Calu3 (cell line): Measurements from ENCODE around the gene PAXX. TPM values are rescaled to one million over a fixed set of nuclear protein-coding genes. Genes with fewer than 3 reads are reported as not detected.

ENCODE experiments used
- BruUV-seq: library from RNA; stranded (reverse); fragments of 400-500 nt; replicated peaks from 2 replicates; lab custom pipeline; 2021; lab: Mats Ljungman, UMichigan
- CTCF ChIA-PET: fragments of 300-600 bp; sonication (Branson Sonifier 250); formaldehyde crosslinking; loops from one replicate; lab custom pipeline; 2022; ENCODE audit warnings: antibody characterized with exemption; lab: Charles Lee
- DNase-seq: peaks from one replicate; pipeline ENCODE4 v3.0.0; 2022
- H3K27ac Mint-ChIP-seq: one replicate; pipeline ENCODE4 v1.8.0; 2022; ENCODE audit warnings: mixed read lengths; ENCODE audit not compliant: unreplicated experiment
- H3K27me3 Mint-ChIP-seq: one replicate; pipeline ENCODE4 v1.8.0; 2022; ENCODE audit warnings: mixed read lengths; ENCODE audit not compliant: unreplicated experiment
- H3K36me3 Mint-ChIP-seq: one replicate; pipeline ENCODE4 v1.8.0; 2022; ENCODE audit warnings: mild to moderate bottlenecking, moderate library complexity, mixed read lengths; ENCODE audit not compliant: insufficient read depth, unreplicated experiment
- H3K4me1 Mint-ChIP-seq: one replicate; pipeline ENCODE4 v1.8.0; 2022; ENCODE audit warnings: mild to moderate bottlenecking, low read depth, mixed read lengths; ENCODE audit not compliant: unreplicated experiment
- H3K4me3 Mint-ChIP-seq: one replicate; pipeline ENCODE4 v1.8.0; 2022; ENCODE audit warnings: mild to moderate bottlenecking, low read depth, moderate library complexity, mixed read lengths; ENCODE audit not compliant: unreplicated experiment
- H3K9me3 Mint-ChIP-seq: one replicate; pipeline ENCODE4 v1.8.0; 2022; ENCODE audit warnings: low read depth, mixed read lengths; ENCODE audit not compliant: unreplicated experiment
- intact Hi-C: fragments of 100-400 bp; cut with micrococcal nuclease; formaldehyde crosslinking; loops from one replicate; pipeline ENCODE4 v1.10.0; 2022; ENCODE audit not compliant: unreplicated experiment
- total RNA-seq: library from RNA; stranded (reverse); gene quantifications from 2 replicates; pipeline ENCODE4 v1.2.3, GENCODE V29; 2022
- TF ChIP-seq, protein P1 (sequence below): fragments of 200-600 bp; IDR thresholded peaks from one replicate; pipeline ENCODE4 v1.8.0; 2022; ENCODE audit warnings: antibody characterized with exemption; ENCODE audit not compliant: unreplicated experiment

The PAXX gene
- total RNA-seq, 1 experiment from 2014 or later = 43.7 TPM

DNA sequence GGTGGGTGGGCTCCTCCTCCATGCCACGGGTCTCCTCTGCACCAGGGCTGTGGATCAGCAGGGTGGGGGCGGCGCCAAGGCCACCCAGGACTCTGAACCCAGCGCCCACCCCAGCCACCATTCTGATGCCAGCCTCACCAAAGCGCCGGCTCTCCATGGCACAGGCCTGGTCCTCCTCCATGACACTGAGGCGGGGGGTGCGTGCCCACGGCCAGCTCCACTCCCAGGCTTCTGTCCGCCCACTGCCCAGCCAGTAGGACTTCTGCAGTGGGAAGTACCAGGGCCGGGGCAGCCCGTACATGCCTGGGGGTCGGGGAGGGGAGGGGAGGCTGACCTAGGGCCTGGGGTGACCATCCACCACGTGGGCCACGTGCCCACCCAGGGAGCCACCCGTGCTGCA is 24.2 kb downstream of the PAXX start:
- no peak overlapping the region for H3K27ac Mint-ChIP-seq
- TF ChIP-seq, protein P1, sequence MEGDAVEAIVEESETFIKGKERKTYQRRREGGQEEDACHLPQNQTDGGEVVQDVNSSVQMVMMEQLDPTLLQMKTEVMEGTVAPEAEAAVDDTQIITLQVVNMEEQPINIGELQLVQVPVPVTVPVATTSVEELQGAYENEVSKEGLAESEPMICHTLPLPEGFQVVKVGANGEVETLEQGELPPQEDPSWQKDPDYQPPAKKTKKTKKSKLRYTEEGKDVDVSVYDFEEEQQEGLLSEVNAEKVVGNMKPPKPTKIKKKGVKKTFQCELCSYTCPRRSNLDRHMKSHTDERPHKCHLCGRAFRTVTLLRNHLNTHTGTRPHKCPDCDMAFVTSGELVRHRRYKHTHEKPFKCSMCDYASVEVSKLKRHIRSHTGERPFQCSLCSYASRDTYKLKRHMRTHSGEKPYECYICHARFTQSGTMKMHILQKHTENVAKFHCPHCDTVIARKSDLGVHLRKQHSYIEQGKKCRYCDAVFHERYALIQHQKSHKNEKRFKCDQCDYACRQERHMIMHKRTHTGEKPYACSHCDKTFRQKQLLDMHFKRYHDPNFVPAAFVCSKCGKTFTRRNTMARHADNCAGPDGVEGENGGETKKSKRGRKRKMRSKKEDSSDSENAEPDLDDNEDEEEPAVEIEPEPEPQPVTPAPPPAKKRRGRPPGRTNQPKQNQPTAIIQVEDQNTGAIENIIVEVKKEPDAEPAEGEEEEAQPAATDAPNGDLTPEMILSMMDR = no peak
- no TSS peak for BruUV-seq
- DNase-seq = no peak
- no peaks in the 10 kb centered on the region for H3K27me3 Mint-ChIP-seq
- CTCF ChIA-PET = no interaction called here
- no peak overlapping the region for H3K4me3 Mint-ChIP-seq
- no peaks in the 10 kb centered on the region for H3K4me1 Mint-ChIP-seq
- intact Hi-C loops = no loop called here
- peaks cover 14% of the 10 kb centered on the region for H3K36me3 Mint-ChIP-seq
- H3K9me3 Mint-ChIP-seq = no peaks in the 10 kb centered on the region

DNA sequence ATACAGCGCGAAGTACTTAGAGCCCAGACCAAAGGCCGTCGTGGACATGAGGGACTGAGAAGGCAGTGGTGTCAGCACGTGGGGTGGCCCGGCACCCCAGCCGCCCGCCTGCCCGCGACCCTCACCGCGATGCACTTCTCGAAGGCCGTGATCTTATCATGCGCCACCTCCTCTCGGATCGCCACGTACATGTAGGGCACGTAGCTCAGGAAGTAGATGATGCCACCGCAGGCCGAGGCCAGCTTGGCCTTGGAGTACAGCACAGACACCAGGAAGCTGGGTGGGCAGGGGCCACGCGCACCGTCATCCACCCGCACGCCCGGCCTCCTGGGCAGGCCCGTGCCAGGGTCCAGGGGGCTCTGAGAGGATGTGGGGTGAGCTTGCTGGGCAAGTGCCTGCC is 24.8 kb downstream of the PAXX start:
- H3K4me3 Mint-ChIP-seq = no peak overlapping the region
- TF ChIP-seq, protein P1 = no peak
- H3K9me3 Mint-ChIP-seq = no peaks in the 10 kb centered on the region
- CTCF ChIA-PET = interaction anchor here (1.0 kb wide), 1 partner anchor 12 kb away, joined by 3 read pairs; no protein-coding TSS in a partner anchor
- BruUV-seq = no TSS peak
- no peaks in the 10 kb centered on the region for H3K27me3 Mint-ChIP-seq
- H3K4me1 Mint-ChIP-seq = no peaks in the 10 kb centered on the region
- no peak for DNase-seq
- H3K36me3 Mint-ChIP-seq = peaks cover 15% of the 10 kb centered on the region
- intact Hi-C loops = no loop called here
- H3K27ac Mint-ChIP-seq = no peak overlapping the region

DNA sequence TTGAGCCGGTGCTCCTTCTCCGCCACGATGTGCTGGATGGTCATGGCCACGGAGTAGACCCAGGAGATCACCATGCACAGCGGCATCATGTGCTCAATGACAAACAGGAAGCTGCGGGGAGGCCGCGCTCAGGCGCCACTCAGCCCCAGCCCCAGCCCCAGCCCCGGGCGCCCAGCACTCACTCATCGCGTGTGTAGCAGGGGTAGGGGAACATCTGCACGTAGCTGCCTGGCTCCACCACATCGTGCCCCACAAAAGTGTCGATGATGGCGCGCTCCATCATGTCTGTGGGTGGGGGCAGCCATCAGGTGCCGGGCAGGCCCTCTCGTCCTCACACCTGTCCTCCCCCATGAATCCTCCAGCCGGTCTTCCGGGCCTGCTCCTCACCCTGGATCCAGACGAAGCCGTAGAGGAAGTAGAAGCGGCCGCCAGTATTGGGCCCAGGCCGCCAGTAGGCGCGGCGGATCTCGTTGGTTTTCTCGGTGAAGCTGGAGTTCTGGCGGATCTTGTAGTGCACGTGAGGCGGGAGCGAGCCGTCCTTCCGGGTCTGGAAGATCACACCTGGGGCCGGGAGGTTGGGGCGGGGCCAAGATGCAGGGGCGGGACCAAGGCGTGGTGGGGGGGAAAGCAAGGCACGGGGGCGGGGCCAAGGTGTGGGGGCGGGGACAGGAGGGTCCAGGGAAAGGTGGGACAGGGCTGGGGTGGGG is 25.7 kb downstream of the PAXX start:
- Mint-ChIP-seq H3K4me3 (no peak overlapping the region), H3K27ac (no peak overlapping the region), H3K9me3 (no peaks in the 10 kb centered on the region), H3K36me3 (peaks cover 18% of the 10 kb centered on the region), H3K4me1 (no peaks in the 10 kb centered on the region), H3K27me3 (no peaks in the 10 kb centered on the region)
- TF ChIP-seq, protein P1 = no peak
- CTCF ChIA-PET = interaction anchor here (0.5 to 1.0 kb wide), 3 partner anchors 12 to 256 kb away, joined by 3 to 5 read pairs (median 3); no protein-coding TSS in a partner anchor
- no peak for DNase-seq
- intact Hi-C loops = no loop called here
- BruUV-seq = no TSS peak

DNA sequence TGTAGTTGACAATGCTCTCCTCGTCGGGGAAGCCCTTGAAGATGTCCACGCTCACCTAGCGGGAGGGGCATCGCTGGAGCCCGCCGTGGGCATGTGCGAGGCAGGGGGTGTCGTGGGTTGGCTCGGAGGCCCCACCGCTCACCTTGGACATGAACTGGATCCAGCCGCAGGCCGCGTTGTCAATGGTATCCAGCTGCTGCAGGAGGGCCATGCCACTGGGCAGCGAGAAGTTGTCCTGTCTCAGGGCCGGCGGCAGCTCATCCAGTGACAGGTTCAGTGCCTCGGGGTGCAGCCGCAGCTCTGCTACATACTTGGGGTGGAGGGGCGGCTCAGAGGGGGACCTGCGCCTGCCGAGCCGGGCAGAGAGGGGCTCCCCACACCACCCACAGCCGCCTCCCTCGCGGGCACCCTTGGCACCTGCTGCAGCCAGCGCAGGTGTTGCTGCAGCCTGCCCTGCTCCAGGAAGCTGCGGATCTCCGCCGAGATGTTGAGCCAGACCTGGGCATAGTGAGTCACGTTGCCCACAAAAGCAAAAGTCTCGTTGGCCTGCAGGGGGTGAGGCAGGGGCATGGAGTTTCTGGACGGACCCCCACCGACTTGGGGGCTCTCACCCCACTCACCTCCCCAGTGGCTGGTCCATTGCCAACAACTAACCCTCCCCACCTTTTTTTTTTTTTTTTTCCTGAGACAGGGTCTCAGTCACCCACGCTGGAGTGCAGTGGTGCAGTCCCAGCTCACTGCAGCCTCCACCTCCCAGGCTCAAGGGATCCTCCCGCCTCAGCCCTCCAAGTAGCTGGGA is 26.7 kb downstream of the PAXX start:
- no TSS peak for BruUV-seq
- CTCF ChIA-PET = interaction anchor here (0.6 kb wide), 1 partner anchor 81 kb away, joined by 5 read pairs; no protein-coding TSS in a partner anchor
- TF ChIP-seq, protein P1 = no peak
- Mint-ChIP-seq H3K27me3 (no peaks in the 10 kb centered on the region), H3K4me3 (no peak overlapping the region), H3K27ac (no peak overlapping the region), H3K9me3 (no peaks in the 10 kb centered on the region), H3K4me1 (no peaks in the 10 kb centered on the region), H3K36me3 (peaks cover 20% of the 10 kb centered on the region)
- intact Hi-C loops = no loop called here
- no peak for DNase-seq
